ENCODE results near the gene NCKAP1. TPM values are rescaled to one million over a fixed set of nuclear protein-coding genes. Genes with fewer than 3 reads are reported as not detected.

NCKAP1 gene
- total RNA-seq, 2 donors from 2014 or later, result 107 to 113 TPM

- no peak for DNase-seq (ENCODE audit: low spot score)
- no peak for TF ChIP-seq CTCF (IDR thresholded peaks at IDR 0.05)
- Histone ChIP-seq H3K9me3 (no peaks in the 10 kb centered on the region), H3K36me3 (peaks cover 30% of the 10 kb centered on the region), H3K27ac (no peak overlapping the region), H3K4me3 (no peak overlapping the region), H3K27me3 (no peaks in the 10 kb centered on the region), H3K4me1 (peaks cover 0 to 6% of the 10 kb centered on the region in 2 donors)
Measured at GRCh38 chr2:182952741-182953450, 85.4 kb downstream of the NCKAP1 start.

GRCh38 chr2:182951948-182952663, 86.2 kb downstream of the NCKAP1 start:
- no peak for TF ChIP-seq CTCF (IDR thresholded peaks at IDR 0.05)
- Histone ChIP-seq H3K27me3 (no peaks in the 10 kb centered on the region), H3K4me3 (no peak overlapping the region), H3K27ac (no peak overlapping the region), H3K36me3 (peaks cover 26% of the 10 kb centered on the region), H3K9me3 (no peaks in the 10 kb centered on the region), H3K4me1 (peaks cover 0 to 6% of the 10 kb centered on the region in 2 donors)
- DNase-seq (ENCODE audit: low spot score), result no peak

GRCh38 chr2:182950546-182950945, 87.7 kb downstream of the NCKAP1 start:
- peaks cover 22% of the 10 kb centered on the region for H3K36me3 ChIP-seq
- H3K27ac ChIP-seq, result peak overlapping the region; percentile 69 to 83
- H3K9me3 ChIP-seq, result no peaks in the 10 kb centered on the region
- no peak overlapping the region for H3K4me3 ChIP-seq
- H3K27me3 ChIP-seq, result no peaks in the 10 kb centered on the region
- H3K4me1 ChIP-seq, result peaks cover 0 to 6% of the 10 kb centered on the region in 2 donors
- TF ChIP-seq CTCF (IDR thresholded peaks at IDR 0.05), result no peak
- no peak for DNase-seq (ENCODE audit: low spot score)

GRCh38 chr2:182949572-182950189, 88.6 kb downstream of the NCKAP1 start:
- no peaks in the 10 kb centered on the region for H3K27me3 ChIP-seq
- H3K9me3 ChIP-seq, result no peaks in the 10 kb centered on the region
- H3K4me1 ChIP-seq, result peaks cover 0 to 6% of the 10 kb centered on the region in 2 donors
- no peak overlapping the region for H3K4me3 ChIP-seq
- DNase-seq (ENCODE audit: low spot score), result peak; percentile 61
- H3K27ac ChIP-seq, result peak overlapping the region; percentile 69 to 83
- no peak for TF ChIP-seq CTCF (IDR thresholded peaks at IDR 0.05)
- H3K36me3 ChIP-seq, result peaks cover 27% of the 10 kb centered on the region

DNA sequence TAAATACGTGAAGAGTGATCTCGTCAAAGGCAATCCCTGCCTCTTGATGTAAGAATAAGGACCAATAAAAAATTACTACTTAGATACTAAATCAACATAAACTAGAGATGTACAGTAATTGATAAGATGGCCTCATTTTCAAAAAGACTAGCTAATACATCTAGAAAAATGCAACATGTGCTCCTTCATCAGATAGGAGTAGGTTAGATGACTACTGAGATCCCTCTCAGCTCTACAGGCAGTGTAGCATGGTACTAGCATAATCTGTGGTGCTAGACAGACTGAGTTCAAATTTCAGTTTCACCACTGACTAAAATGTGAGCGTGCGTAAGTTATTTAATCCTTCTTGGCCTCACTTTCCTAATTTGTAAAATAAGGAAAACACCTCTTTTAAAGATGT, 89.2 kb downstream of the NCKAP1 start:
- no peaks in the 10 kb centered on the region for H3K9me3 ChIP-seq
- no peak for DNase-seq (ENCODE audit: low spot score)
- H3K4me1 ChIP-seq, result peaks cover 0 to 6% of the 10 kb centered on the region in 2 donors
- TF ChIP-seq CTCF (IDR thresholded peaks at IDR 0.05), result no peak
- peaks cover 28% of the 10 kb centered on the region for H3K36me3 ChIP-seq
- no peak overlapping the region for H3K4me3 ChIP-seq
- peak overlapping the region; percentile 69 to 83 for H3K27ac ChIP-seq
- H3K27me3 ChIP-seq, result no peaks in the 10 kb centered on the region
